Retinal pigment epithelial cell (primary cell): Measurements from ENCODE around the gene AUNIP.

Experiments
- DNase-seq: peaks from one replicate; pipeline ENCODE4 v3.0.0-alpha.2; 2010; ENCODE audit warnings: low read depth
- H3K4me3 ChIP-seq: 2 replicates; pipeline ENCODE4 v1.5.1; 2011; ENCODE audit warnings: mild to moderate bottlenecking, low read length, control low read depth, moderate library complexity
- TF ChIP-seq, protein P1 (sequence below): conservative IDR thresholded peaks from 2 replicates; pipeline ENCODE4 v1.5.1; 2011; ENCODE audit warnings: low read depth, low read length, control low read depth, inconsistent platforms

AUNIP gene

DNA sequence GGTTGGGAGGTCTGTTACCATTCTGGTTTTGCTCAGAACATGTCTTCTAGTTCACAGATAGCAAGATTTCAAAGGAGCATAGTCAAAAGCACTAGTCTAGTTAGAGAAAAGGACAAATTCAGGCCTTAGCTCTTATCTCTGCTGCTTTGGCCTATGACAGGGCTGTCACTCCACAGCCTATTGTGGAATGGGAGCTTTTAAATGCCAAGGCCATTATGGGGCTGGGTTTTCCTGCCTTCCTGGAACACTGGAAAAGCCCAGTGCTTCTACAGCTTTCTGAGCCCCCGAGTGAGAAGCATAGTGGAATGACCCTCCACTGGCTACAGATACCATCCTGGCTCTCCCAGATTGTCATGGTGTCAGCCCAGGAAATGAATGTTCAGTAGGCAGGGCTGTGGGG is 30.2 kb downstream of the AUNIP start:
- TF ChIP-seq, protein P1, sequence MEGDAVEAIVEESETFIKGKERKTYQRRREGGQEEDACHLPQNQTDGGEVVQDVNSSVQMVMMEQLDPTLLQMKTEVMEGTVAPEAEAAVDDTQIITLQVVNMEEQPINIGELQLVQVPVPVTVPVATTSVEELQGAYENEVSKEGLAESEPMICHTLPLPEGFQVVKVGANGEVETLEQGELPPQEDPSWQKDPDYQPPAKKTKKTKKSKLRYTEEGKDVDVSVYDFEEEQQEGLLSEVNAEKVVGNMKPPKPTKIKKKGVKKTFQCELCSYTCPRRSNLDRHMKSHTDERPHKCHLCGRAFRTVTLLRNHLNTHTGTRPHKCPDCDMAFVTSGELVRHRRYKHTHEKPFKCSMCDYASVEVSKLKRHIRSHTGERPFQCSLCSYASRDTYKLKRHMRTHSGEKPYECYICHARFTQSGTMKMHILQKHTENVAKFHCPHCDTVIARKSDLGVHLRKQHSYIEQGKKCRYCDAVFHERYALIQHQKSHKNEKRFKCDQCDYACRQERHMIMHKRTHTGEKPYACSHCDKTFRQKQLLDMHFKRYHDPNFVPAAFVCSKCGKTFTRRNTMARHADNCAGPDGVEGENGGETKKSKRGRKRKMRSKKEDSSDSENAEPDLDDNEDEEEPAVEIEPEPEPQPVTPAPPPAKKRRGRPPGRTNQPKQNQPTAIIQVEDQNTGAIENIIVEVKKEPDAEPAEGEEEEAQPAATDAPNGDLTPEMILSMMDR = no peak
- DNase-seq = no peak
- no peak overlapping the region for H3K4me3 ChIP-seq

DNA sequence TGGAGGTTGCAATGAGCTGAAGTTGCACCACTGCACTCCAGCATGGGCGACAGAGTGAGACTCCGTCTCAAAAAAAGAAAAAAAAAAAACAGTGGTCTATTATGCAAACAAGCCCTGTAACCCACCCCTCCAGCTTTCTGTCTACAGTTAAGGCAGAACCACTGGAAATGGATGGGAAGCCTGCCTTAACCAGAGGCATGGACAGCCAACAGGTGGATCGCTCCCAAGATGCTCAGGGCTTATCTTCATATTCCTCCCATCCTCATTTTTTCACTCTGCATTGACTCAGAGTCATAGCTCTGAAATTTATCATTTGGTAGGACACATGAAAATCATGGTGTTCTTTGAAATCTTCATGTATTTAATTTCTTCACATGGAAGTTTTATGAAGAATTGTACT is 30.8 kb downstream of the AUNIP start:
- no peak overlapping the region for H3K4me3 ChIP-seq
- DNase-seq = no peak
- TF ChIP-seq, protein P1 = no peak

DNA sequence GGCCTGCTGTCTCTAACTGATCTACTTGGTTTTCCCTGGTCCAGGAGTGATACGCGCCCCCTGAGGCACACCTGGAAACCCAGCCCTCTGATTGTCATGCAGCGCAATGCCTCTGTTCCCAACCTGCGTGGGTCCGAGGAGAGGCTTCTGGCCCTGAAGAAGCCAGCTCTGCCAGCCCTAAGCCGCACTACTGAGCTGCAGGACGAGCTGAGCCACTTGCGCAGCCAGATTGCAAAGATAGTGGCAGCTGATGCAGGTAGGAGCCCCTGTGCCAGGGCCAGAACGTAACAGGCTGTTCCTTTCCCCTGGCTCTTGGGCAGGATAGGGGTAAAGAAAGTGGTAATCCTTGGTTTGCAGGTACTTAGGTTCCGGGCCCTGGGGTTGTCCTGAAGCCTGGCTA is 32.7 kb downstream of the AUNIP start:
- TF ChIP-seq, protein P1 = no peak
- no peak for DNase-seq
- H3K4me3 ChIP-seq = no peak overlapping the region

DNA sequence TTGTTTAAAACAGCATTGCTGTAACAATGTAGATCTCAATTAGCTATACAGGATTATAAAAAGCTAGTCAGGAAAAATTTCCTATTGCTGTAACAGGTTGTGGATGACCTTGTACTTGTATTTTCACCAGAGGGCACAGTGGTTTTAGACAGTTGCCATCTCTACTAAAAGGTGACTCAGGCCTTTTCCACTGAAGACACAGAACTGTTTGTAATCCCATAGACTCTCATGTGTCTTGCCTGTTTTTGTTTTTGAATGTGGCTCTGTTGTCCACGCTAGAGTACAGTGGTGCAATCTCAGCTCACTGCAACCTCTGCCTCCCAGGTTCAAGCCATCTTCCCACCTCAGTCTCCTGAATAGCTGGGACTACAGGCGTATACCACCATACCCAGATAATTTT is 33.7 kb downstream of the AUNIP start:
- TF ChIP-seq, protein P1 = no peak
- no peak for DNase-seq
- no peak overlapping the region for H3K4me3 ChIP-seq

DNA sequence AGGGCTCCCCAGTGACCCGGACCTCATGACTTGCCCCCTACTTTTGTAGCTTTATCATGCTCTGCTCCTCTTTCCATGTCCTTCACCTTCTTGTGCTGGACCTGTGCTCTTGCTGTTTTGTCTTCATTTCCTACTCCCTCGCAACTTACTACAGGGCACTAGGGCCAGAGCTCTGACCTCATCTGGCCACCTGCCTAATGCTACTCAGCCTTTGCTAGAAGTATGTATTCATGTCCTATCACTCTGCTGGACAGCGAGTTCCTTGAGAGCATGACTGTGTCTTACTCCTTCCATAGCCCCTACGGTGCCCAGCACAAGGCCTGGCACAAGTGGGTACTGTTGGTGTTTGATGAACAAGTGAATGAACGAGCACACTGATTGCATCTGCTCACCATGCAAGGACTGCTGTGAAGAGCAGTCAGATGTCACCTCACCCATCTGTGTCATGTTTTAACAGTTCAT is 37.6 kb downstream of the AUNIP start:
- DNase-seq = no peak
- no peak overlapping the region for H3K4me3 ChIP-seq
- TF ChIP-seq, protein P1 = no peak

DNA sequence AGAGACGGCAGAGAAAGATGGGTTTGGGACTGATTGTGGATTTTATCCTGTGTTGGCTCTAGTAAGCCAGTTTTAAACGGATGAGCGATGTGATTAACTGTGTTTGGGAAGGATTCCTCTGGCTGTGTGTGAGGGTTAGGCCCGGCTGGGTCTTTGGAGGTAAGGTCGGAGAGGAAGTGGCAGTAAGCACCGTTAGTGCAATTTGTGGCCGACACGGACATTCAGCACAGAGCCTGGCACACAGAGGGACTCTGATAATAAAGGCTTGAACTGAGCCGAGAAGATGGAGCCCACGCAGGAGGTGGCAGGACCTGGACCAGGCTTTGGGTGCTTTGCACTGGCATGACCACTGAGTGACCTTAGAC is 38.2 kb downstream of the AUNIP start:
- TF ChIP-seq, protein P1 = no peak
- DNase-seq = no peak
- peak overlapping the region; percentile 64 for H3K4me3 ChIP-seq

DNA sequence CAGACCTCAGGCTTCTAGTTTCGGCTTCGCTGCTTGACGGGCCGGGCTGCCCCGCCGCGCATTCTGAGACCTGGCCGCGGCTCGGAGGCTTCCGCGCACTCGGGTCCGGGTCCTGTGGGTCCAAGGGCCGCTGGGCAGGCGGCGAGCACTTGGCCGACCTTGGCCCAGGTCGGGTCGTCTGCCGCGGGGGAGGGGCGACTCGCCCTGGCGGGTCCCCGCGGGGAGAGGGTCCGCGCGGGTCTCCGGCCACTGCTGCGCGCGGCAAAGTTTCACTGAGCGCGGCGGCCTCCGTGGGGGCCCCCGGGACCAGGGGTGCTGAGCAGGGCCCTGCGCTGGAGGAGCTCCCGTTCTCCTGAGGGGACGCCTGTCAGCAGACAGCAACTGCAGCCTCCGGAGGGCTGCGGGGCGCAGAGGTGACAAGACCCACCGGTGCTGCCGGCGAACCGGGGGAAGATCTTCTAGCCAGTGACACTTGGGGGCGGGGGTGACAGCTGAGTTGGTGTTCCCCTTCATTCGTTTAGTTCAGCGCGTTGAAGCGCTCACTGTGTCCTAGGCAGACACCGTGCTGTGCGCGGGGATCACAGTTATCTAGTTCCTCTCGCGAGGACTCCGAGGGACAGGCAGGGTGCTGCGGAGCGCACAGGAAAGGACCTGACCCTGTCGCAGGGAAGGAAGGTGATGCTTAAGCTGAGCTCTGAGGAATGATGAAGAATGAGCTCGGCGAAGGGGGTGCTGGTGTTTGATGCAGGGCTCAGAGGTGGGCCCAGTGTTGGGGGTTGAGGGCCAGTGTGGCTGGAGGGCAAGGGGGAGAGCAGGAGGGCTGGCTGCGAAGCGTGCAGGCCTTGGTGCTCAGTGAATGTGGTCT is 38.8 kb downstream of the AUNIP start:
- TF ChIP-seq, protein P1 = no peak
- H3K4me3 ChIP-seq = peak overlapping the region; percentile 64
- DNase-seq = no peak
